LNCAP (cell line): ENCODE measurements around the gene SORCS2.

Experiments
- CTCF ChIP-seq: fragments of 450-650 bp; IDR thresholded peaks from 2 replicates; pipeline ENCODE4 v1.5.1; 2017; ENCODE audit warnings: mild to moderate bottlenecking

Gene SORCS2

GRCh38 chr4:7402526-7402925 lies 210.2 kb downstream of the SORCS2 start:
- no peak for TF ChIP-seq CTCF

GRCh38 chr4:7403001-7403400 lies 210.7 kb downstream of the SORCS2 start:
- TF ChIP-seq CTCF: no peak

GRCh38 chr4:7408166-7408565 lies 215.8 kb downstream of the SORCS2 start:
- TF ChIP-seq CTCF: no peak

GRCh38 chr4:7410446-7410845 lies 218.1 kb downstream of the SORCS2 start:
- TF ChIP-seq CTCF: no peak

- no peak for TF ChIP-seq CTCF
These were observed 219.2 kb downstream of the SORCS2 start for GRCh38 chr4:7411491-7411890.

- no peak for TF ChIP-seq CTCF
These were observed 219.7 kb downstream of the SORCS2 start for GRCh38 chr4:7411896-7412553.

GRCh38 chr4:7412554-7412912 lies 220.2 kb downstream of the SORCS2 start:
- TF ChIP-seq CTCF: no peak

- no peak for TF ChIP-seq CTCF
These were observed 221.7 kb downstream of the SORCS2 start for GRCh38 chr4:7414046-7414445.
